Measurements from ENCODE around the gene C9orf152.

DNA sequence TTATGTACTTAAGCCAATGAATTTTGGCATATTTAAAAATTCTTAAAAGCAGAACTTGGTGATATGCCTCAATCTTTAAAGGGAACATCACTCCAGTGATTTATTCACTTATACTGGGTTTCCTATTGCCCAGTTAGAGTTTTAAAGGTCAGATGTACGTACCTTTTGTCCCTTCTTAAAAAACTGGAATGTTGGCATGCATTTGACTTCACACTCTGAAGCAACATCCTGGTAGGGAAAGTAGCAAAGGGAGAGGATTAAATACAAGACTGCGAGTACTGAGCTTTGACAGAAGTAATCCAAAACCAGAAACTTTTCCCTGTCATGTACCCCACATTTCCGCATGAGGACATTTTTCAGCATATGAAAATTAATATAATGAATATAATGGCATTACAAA, 36.7 kb upstream of the C9orf152 start:
- TF ChIP-seq, protein P1, sequence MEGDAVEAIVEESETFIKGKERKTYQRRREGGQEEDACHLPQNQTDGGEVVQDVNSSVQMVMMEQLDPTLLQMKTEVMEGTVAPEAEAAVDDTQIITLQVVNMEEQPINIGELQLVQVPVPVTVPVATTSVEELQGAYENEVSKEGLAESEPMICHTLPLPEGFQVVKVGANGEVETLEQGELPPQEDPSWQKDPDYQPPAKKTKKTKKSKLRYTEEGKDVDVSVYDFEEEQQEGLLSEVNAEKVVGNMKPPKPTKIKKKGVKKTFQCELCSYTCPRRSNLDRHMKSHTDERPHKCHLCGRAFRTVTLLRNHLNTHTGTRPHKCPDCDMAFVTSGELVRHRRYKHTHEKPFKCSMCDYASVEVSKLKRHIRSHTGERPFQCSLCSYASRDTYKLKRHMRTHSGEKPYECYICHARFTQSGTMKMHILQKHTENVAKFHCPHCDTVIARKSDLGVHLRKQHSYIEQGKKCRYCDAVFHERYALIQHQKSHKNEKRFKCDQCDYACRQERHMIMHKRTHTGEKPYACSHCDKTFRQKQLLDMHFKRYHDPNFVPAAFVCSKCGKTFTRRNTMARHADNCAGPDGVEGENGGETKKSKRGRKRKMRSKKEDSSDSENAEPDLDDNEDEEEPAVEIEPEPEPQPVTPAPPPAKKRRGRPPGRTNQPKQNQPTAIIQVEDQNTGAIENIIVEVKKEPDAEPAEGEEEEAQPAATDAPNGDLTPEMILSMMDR (IDR thresholded peaks at IDR 0.05): no peak
- no peak for TF ChIP-seq ZFX (IDR thresholded peaks at IDR 0.05; ENCODE audit: borderline replicate concordance)

All from 22Rv1 (cell line).